Panc1 (cell line): ENCODE measurements around the gene EHD1. TPM values are rescaled to one million over a fixed set of nuclear protein-coding genes. Genes with fewer than 3 reads are reported as not detected.

Experiments
- ATAC-seq: fragments of 200-7000 bp; cut with Tn5 transposase; 2 replicates; pipeline ENCODE4 v1.9.1; 2020; ENCODE audit warnings: mild to moderate bottlenecking, moderate library complexity
- BruUV-seq: library from RNA; stranded (reverse); fragments of 400-500 nt; replicated peaks from 2 replicates; lab custom pipeline; 2021; lab: Mats Ljungman, UMichigan
- CTCF ChIA-PET: fragments of 300-600 bp; sonication (Branson Sonifier 250); formaldehyde crosslinking; loops from one replicate; lab custom pipeline; 2022; ENCODE audit warnings: antibody characterized with exemption; lab: Charles Lee
- POLR2A ChIA-PET: fragments of 300-600 bp; sonication (Branson Sonifier 250); formaldehyde crosslinking; loops from one replicate; lab custom pipeline; 2022; ENCODE audit warnings: antibody characterized with exemption; lab: Charles Lee
- DNase-seq: peaks from one replicate; pipeline ENCODE4 v3.0.0-alpha.2; 2010; ENCODE audit warnings: low read depth, low spot score
- H3K27ac ChIP-seq: 2 replicates; pipeline ENCODE4 v1.5.1; 2011; ENCODE audit warnings: mild to moderate bottlenecking, low read length, inconsistent platforms
- H3K27me3 ChIP-seq: fragments of 200-500 bp; sonication (Bioruptor generic); 2 replicates; pipeline ENCODE4 v1.6.0; 2014; ENCODE audit warnings: low read length, inconsistent platforms; ENCODE audit not compliant: control insufficient read depth, insufficient read depth
- H3K36me3 ChIP-seq: fragments of 200-500 bp; sonication (Bioruptor generic); 2 replicates; pipeline ENCODE4 v1.5.1; 2014; ENCODE audit warnings: inconsistent platforms, mild to moderate bottlenecking, low read length, moderate library complexity; ENCODE audit not compliant: control insufficient read depth, insufficient read depth
- H3K4me1 ChIP-seq: 2 replicates; pipeline ENCODE4 v1.5.1; 2011; ENCODE audit warnings: inconsistent platforms, mild to moderate bottlenecking, low read length, moderate library complexity; ENCODE audit not compliant: control insufficient read depth, insufficient read depth
- H3K4me3 ChIP-seq, 2 experiments: 2 replicates each; pipeline ENCODE4 v1.5.1; 2011 to 2012; ENCODE audit warnings: low read depth in 2 of 2, low read length in 2 of 2, mild to moderate bottlenecking in 2 of 2, inconsistent platforms in 1 of 2, moderate library complexity in 1 of 2
- H3K9me3 ChIP-seq: fragments of 200-500 bp; sonication (Bioruptor generic); 2 replicates; pipeline ENCODE4 v1.5.1; 2014; ENCODE audit warnings: low read depth, mild to moderate bottlenecking, inconsistent platforms, low read length, moderate library complexity; ENCODE audit not compliant: control insufficient read depth, insufficient read depth
- POLR2AphosphoS5 ChIP-seq: IDR thresholded peaks from 2 replicates; pipeline ENCODE4 v1.6.1; 2012; ENCODE audit warnings: mild to moderate bottlenecking, low read depth, low read length, moderate library complexity
- SIN3A ChIP-seq: IDR thresholded peaks from 2 replicates; pipeline ENCODE4 v1.6.1; 2012; ENCODE audit warnings: low read depth, mild to moderate bottlenecking, low read length, moderate library complexity, borderline replicate concordance; ENCODE audit not compliant: insufficient read depth
- TCF7L2 ChIP-seq: IDR thresholded peaks from 2 replicates; pipeline ENCODE4 v1.6.1; 2011; ENCODE audit warnings: mild to moderate bottlenecking, low read depth, low read length, inconsistent platforms
- in situ Hi-C: cut with HindIII; loops from 2 replicates; pipeline ENCODE4 v1.10.0; 2016; ENCODE audit warnings: low sequenced_read_pairs, low pct_unique_long_range_greater_than_20kb
- intact Hi-C: fragments of 100-400 bp; cut with micrococcal nuclease; formaldehyde crosslinking; loops from one replicate; pipeline ENCODE4 v1.10.0; 2022; ENCODE audit not compliant: unreplicated experiment
- total RNA-seq: library from RNA; stranded (reverse); gene quantifications from one replicate; pipeline ENCODE4 v1.2.1, GENCODE V29; 2021; ENCODE audit not compliant: unreplicated experiment
- TF ChIP-seq, protein P1 (sequence below), 2 experiments: IDR thresholded peaks; 2 replicates each; pipeline ENCODE4 v1.6.1; 2011 to 2012; ENCODE audit warnings: low read depth in 2 of 2, control low read depth in 1 of 2, low read length in 1 of 2, mild to moderate bottlenecking in 1 of 2, moderate library complexity in 1 of 2; ENCODE audit not compliant: insufficient read depth in 1 of 2
- TF ChIP-seq, protein P2 (sequence below): fragments of 450-650 bp; IDR thresholded peaks from 2 replicates; pipeline ENCODE4 v1.5.1; 2017; ENCODE audit warnings: mild to moderate bottlenecking

Gene EHD1
- total RNA-seq, 1 experiment from 2014 or later = 186 TPM

DNA sequence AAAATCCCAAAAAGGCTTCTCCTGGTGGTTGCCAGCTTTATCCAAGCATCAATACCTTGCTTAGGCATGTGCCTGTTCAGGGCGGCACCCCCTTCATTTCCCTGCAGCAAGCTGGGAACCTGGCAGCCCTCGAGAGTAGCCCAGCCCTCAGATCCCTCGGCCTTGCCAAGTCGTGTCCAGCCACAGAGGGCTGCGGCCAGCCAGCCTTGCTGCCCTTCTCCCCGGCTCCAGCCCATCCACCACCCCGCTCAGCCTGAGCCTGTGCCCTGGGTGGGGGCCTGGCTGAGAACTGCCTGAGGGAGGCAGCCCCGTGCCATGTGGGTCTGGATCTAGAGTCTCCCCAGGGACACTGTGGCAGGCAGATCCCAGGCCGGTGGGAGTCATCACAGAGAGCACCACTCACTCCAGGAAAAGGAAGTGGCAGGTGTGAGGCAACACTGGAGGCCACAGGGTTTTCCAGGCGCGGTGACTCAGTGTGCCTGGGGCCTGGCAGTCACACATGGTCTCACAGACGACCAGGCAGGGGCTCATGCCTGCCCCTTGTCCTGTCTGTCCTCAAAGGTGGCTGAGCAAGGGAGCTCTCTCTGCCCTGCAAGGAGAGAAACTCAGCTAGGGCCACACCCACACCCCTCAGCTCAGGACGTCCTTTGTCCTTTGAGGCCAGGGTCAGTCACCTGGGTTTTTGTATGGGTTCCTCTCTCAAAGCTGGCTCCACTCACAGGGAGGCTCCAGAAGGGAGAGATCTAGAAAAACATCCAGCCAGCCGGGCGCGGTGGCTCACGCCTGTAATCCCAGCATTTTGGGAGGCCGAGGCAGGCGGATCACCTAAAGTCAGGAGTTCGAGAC lies 21.8 kb downstream of the EHD1 start:
- Histone ChIP-seq H3K4me3 (no peak overlapping the region), H3K27me3 (no peaks in the 10 kb centered on the region), H3K9me3 (no peaks in the 10 kb centered on the region), H3K36me3 (no peaks in the 10 kb centered on the region; the same call in 1 of the 2 replicates), H3K27ac (peak overlapping the region; percentile 98), H3K4me1 (peaks cover 69% of the 10 kb centered on the region)
- peak; percentile 50 for ATAC-seq
- in situ Hi-C loops = no loop called here
- no peak for DNase-seq
- no TSS peak for BruUV-seq
- ChIA-PET CTCF (interaction anchor here (0.6 to 1.5 kb wide), 2 partner anchors 10 to 13 kb away, joined by 4 to 6 read pairs; no protein-coding TSS in a partner anchor), POLR2A (no interaction called here)
- TF ChIP-seq, protein P1, sequence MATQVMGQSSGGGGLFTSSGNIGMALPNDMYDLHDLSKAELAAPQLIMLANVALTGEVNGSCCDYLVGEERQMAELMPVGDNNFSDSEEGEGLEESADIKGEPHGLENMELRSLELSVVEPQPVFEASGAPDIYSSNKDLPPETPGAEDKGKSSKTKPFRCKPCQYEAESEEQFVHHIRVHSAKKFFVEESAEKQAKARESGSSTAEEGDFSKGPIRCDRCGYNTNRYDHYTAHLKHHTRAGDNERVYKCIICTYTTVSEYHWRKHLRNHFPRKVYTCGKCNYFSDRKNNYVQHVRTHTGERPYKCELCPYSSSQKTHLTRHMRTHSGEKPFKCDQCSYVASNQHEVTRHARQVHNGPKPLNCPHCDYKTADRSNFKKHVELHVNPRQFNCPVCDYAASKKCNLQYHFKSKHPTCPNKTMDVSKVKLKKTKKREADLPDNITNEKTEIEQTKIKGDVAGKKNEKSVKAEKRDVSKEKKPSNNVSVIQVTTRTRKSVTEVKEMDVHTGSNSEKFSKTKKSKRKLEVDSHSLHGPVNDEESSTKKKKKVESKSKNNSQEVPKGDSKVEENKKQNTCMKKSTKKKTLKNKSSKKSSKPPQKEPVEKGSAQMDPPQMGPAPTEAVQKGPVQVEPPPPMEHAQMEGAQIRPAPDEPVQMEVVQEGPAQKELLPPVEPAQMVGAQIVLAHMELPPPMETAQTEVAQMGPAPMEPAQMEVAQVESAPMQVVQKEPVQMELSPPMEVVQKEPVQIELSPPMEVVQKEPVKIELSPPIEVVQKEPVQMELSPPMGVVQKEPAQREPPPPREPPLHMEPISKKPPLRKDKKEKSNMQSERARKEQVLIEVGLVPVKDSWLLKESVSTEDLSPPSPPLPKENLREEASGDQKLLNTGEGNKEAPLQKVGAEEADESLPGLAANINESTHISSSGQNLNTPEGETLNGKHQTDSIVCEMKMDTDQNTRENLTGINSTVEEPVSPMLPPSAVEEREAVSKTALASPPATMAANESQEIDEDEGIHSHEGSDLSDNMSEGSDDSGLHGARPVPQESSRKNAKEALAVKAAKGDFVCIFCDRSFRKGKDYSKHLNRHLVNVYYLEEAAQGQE (IDR thresholded peaks at IDR 0.05; ENCODE audit: insufficient read depth in 1 of 2, low read depth in 2 of 2, low read length in 1 of 2) = no peak
- TF ChIP-seq POLR2AphosphoS5 (peak; percentile 48; the same call in 1 of the 2 replicates), SIN3A (no peak)
- intact Hi-C loops = no loop called here

DNA sequence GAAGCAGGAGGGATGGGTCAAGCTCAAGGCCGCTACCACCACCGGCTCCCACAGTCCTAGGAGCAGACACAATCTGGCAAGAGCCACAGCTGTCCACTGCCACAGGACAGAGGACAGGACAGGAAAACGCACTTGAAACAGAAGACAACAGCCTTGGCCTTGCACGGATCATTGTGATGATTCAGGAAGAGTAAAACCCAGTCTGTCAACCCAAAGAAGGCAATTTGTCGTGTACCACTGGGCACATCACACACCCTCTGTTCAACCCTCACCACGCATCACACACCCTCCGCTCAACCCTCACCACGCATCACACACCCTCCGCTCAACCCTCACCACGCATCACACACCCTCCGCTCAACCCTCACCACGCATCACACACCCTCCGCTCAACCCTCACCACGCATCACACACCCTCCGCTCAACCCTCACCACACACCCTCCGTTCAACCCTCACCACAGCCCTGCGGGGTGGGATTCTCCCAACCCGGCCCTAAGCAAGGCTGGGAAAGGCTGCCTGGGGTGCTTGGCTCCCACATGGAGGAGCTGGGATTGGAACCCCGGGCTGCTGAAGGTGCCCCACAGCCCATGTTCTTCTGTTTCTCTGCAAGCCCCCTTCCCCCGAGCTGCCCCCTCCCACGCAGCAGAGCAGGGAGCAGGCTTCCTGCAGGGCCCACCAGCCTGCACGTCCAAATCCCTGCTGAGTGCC lies 22.7 kb downstream of the EHD1 start:
- Histone ChIP-seq H3K27ac (peak overlapping the region; percentile 98), H3K36me3 (no peaks in the 10 kb centered on the region; the same call in 1 of the 2 replicates), H3K4me3 (no peak overlapping the region), H3K9me3 (no peaks in the 10 kb centered on the region), H3K27me3 (no peaks in the 10 kb centered on the region), H3K4me1 (peaks cover 78% of the 10 kb centered on the region)
- in situ Hi-C loops (no loop called here), intact Hi-C loops (no loop called here)
- BruUV-seq = no TSS peak
- CTCF ChIA-PET = interaction anchor here (0.6 to 1.5 kb wide), 3 partner anchors 14 to 1198 kb away, joined by 3 to 6 read pairs (median 4); no protein-coding TSS in a partner anchor
- DNase-seq (no peak), ATAC-seq (no peak)
- TF ChIP-seq, protein P2, sequence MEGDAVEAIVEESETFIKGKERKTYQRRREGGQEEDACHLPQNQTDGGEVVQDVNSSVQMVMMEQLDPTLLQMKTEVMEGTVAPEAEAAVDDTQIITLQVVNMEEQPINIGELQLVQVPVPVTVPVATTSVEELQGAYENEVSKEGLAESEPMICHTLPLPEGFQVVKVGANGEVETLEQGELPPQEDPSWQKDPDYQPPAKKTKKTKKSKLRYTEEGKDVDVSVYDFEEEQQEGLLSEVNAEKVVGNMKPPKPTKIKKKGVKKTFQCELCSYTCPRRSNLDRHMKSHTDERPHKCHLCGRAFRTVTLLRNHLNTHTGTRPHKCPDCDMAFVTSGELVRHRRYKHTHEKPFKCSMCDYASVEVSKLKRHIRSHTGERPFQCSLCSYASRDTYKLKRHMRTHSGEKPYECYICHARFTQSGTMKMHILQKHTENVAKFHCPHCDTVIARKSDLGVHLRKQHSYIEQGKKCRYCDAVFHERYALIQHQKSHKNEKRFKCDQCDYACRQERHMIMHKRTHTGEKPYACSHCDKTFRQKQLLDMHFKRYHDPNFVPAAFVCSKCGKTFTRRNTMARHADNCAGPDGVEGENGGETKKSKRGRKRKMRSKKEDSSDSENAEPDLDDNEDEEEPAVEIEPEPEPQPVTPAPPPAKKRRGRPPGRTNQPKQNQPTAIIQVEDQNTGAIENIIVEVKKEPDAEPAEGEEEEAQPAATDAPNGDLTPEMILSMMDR = no peak
- TF ChIP-seq SIN3A (no peak), TCF7L2 (no peak; the same call in 1 of the 2 replicates), POLR2AphosphoS5 (no peak)
- TF ChIP-seq, protein P1 (IDR thresholded peaks at IDR 0.05; ENCODE audit: insufficient read depth in 1 of 2, low read depth in 2 of 2, low read length in 1 of 2) = no peak
- POLR2A ChIA-PET = no interaction called here
